ENCODE data around the gene ZFP92.

ZFP92 gene

GRCh38 chrX:153444333-153445011, 33.2 kb downstream of the ZFP92 start:
- Histone ChIP-seq H3K4me3 (ENCODE audit: low read length, poor library complexity, severe bottlenecking) (no peak overlapping the region), H3K9me3 (ENCODE audit: insufficient read depth, low read depth, low read length) (no peaks in the 10 kb centered on the region), H3K79me2 (ENCODE audit: insufficient read depth, low read length) (no peaks in the 10 kb centered on the region), H2AFZ (ENCODE audit: low read length) (no peak overlapping the region), H4K20me1 (ENCODE audit: insufficient read depth, low read length, poor library complexity, severe bottlenecking) (no peaks in the 10 kb centered on the region), H3K9ac (ENCODE audit: low read depth, low read length, poor library complexity, severe bottlenecking) (no peak overlapping the region), H3K9me2 (replicated peaks; ENCODE audit: low read depth, low read length) (no peaks in the 10 kb centered on the region), H3K4me1 (ENCODE audit: insufficient read depth, low read length, poor library complexity, severe bottlenecking) (no peaks in the 10 kb centered on the region), H3F3A (ENCODE audit: low read depth) (no peaks in the 10 kb centered on the region), H3K36me3 (ENCODE audit: insufficient read depth, low read length) (no peaks in the 10 kb centered on the region), H3K27me3 (ENCODE audit: insufficient read depth, low read length, poor library complexity, severe bottlenecking) (no peaks in the 10 kb centered on the region), H3K4me2 (ENCODE audit: low read depth, low read length, poor library complexity, severe bottlenecking) (no peak overlapping the region)
- no peak for TF ChIP-seq EZH2phosphoT487 (IDR thresholded peaks at IDR 0.05; ENCODE audit: borderline replicate concordance)
- no peak for TF ChIP-seq CTCF (conservative IDR thresholded peaks at IDR 0.05; ENCODE audit: low read length)

- no peak overlapping the region for H3K4me2 ChIP-seq (ENCODE audit: low read depth, low read length, poor library complexity, severe bottlenecking)
- no peaks in the 10 kb centered on the region for H3K36me3 ChIP-seq (ENCODE audit: insufficient read depth, low read length)
- H3F3A ChIP-seq (ENCODE audit: low read depth) = no peaks in the 10 kb centered on the region
- no peak overlapping the region for H3K9ac ChIP-seq (ENCODE audit: low read depth, low read length, poor library complexity, severe bottlenecking)
- H3K4me1 ChIP-seq (ENCODE audit: insufficient read depth, low read length, poor library complexity, severe bottlenecking) = no peaks in the 10 kb centered on the region
- no peaks in the 10 kb centered on the region for H3K27me3 ChIP-seq (ENCODE audit: insufficient read depth, low read length, poor library complexity, severe bottlenecking)
- H3K9me3 ChIP-seq (ENCODE audit: insufficient read depth, low read depth, low read length) = no peaks in the 10 kb centered on the region
- TF ChIP-seq CTCF (conservative IDR thresholded peaks at IDR 0.05; ENCODE audit: low read length) (no peak), EZH2phosphoT487 (IDR thresholded peaks at IDR 0.05; ENCODE audit: borderline replicate concordance) (no peak)
- H4K20me1 ChIP-seq (ENCODE audit: insufficient read depth, low read length, poor library complexity, severe bottlenecking) = no peaks in the 10 kb centered on the region
- no peak overlapping the region for H3K4me3 ChIP-seq (ENCODE audit: low read length, poor library complexity, severe bottlenecking)
- no peaks in the 10 kb centered on the region for H3K9me2 ChIP-seq (replicated peaks; ENCODE audit: low read depth, low read length)
- H3K79me2 ChIP-seq (ENCODE audit: insufficient read depth, low read length) = no peaks in the 10 kb centered on the region
- no peak overlapping the region for H2AFZ ChIP-seq (ENCODE audit: low read length)
These were observed 34.0 kb downstream of the ZFP92 start for GRCh38 chrX:153445106-153445855.

- no peak within 1 kb of the TSS for H2AFZ ChIP-seq (ENCODE audit: low read length)
- H3K79me2 ChIP-seq (ENCODE audit: insufficient read depth, low read length) = no peaks in the 10 kb centered on the region
- no peaks in the 10 kb centered on the region for H3K27me3 ChIP-seq (ENCODE audit: insufficient read depth, low read length, poor library complexity, severe bottlenecking)
- H3K9me2 ChIP-seq (replicated peaks; ENCODE audit: low read depth, low read length) = no peaks in the 10 kb centered on the region
- TF ChIP-seq CTCF (conservative IDR thresholded peaks at IDR 0.05; ENCODE audit: low read length) (no peak), EZH2phosphoT487 (IDR thresholded peaks at IDR 0.05; ENCODE audit: borderline replicate concordance) (no peak)
- H3K4me2 ChIP-seq (ENCODE audit: low read depth, low read length, poor library complexity, severe bottlenecking) = no peak within 1 kb of the TSS
- H3F3A ChIP-seq (ENCODE audit: low read depth) = no peaks in the 10 kb centered on the region
- H4K20me1 ChIP-seq (ENCODE audit: insufficient read depth, low read length, poor library complexity, severe bottlenecking) = no peaks in the 10 kb centered on the region
- H3K9ac ChIP-seq (ENCODE audit: low read depth, low read length, poor library complexity, severe bottlenecking) = no peak within 1 kb of the TSS
- H3K4me1 ChIP-seq (ENCODE audit: insufficient read depth, low read length, poor library complexity, severe bottlenecking) = no peaks in the 10 kb centered on the region
- no peaks in the 10 kb centered on the region for H3K36me3 ChIP-seq (ENCODE audit: insufficient read depth, low read length)
- no peaks in the 10 kb centered on the region for H3K9me3 ChIP-seq (ENCODE audit: insufficient read depth, low read depth, low read length)
- no peak within 1 kb of the TSS for H3K4me3 ChIP-seq (ENCODE audit: low read length, poor library complexity, severe bottlenecking)
These were observed 34.8 kb downstream of the ZFP92 start, which contains the start of gene TREX2 for GRCh38 chrX:153445856-153446635. Gene TREX2 (minus strand): TSS chrX:153446056. CDS start chrX:153445430, 626 bp downstream.

All from Loucy (cell line).